Measurements from ENCODE around the gene ARHGEF25.
"Not testable (repeated sequence)": the region's sequence is repeated elsewhere in the genome, so short reads cannot be mapped to it uniquely, and the experiment has no call there.

The ARHGEF25 gene

GRCh38 chr12:57640175-57641042, 29.2 kb downstream of the ARHGEF25 start:
- no peak for DNase-seq

- DNase-seq: no peak
These were observed 30.6 kb downstream of the ARHGEF25 start for GRCh38 chr12:57641699-57642442.

GRCh38 chr12:57645990-57646658, 34.9 kb downstream of the ARHGEF25 start:
- DNase-seq: not testable (repeated sequence)

GRCh38 chr12:57646659-57647049, 35.4 kb downstream of the ARHGEF25 start:
- DNase-seq: not testable (repeated sequence)

- DNase-seq: no peak
These were observed 42.8 kb downstream of the ARHGEF25 start for GRCh38 chr12:57654042-57654441.

- no peak for DNase-seq
These were observed 44.5 kb downstream of the ARHGEF25 start for GRCh38 chr12:57655541-57656240.

- DNase-seq: not testable (repeated sequence)
These were observed 45.2 kb downstream of the ARHGEF25 start for GRCh38 chr12:57656408-57656807.

GRCh38 chr12:57657744-57658143, 46.5 kb downstream of the ARHGEF25 start:
- no peak for DNase-seq

- no peak for DNase-seq
These were observed 47.7 kb downstream of the ARHGEF25 start for GRCh38 chr12:57658890-57659289.

- no peak for DNase-seq
These were observed 50.1 kb downstream of the ARHGEF25 start for GRCh38 chr12:57661376-57661775.

GRCh38 chr12:57665066-57665820, 54.0 kb downstream of the ARHGEF25 start:
- not testable (repeated sequence) for DNase-seq

Measured in NCI-H1417 treated with DMSO at 0.1 percent for 48 hours (cell line).